Measurements from ENCODE around the gene CYP4Z1.
"Not testable (repeated sequence)": the region's sequence is repeated elsewhere in the genome, so short reads cannot be mapped to it uniquely, and the experiment has no call there.

The CYP4Z1 gene

GRCh38 chr1:47089356-47089755, 22.3 kb downstream of the CYP4Z1 start:
- H3K9me3 ChIP-seq (ENCODE audit: insufficient read depth, low read length, severe bottlenecking); H3K27ac ChIP-seq (ENCODE audit: low read length); H3K79me2 ChIP-seq (ENCODE audit: insufficient read depth, low read length); H3K4me2 ChIP-seq (ENCODE audit: insufficient read depth, low read length); ATAC-seq (ENCODE audit: insufficient read depth, low read depth); H3K27me3 ChIP-seq (ENCODE audit: insufficient read depth, low read length, poor library complexity); H3K4me1 ChIP-seq (ENCODE audit: insufficient read depth, low read length); H4K20me1 ChIP-seq (ENCODE audit: insufficient read depth, low read length); H3K9ac ChIP-seq (ENCODE audit: low read depth, low read length); H3K4me3 ChIP-seq (ENCODE audit: low read depth in 1 of 2, low read length in 2 of 2); H2AFZ ChIP-seq (ENCODE audit: low read depth, low read length); H3K36me3 ChIP-seq (ENCODE audit: insufficient read depth, low read length): not testable (repeated sequence)
- TF ChIP-seq CTCF (IDR thresholded peaks at IDR 0.05; ENCODE audit: borderline replicate concordance, extremely low read depth, low read length, poor library complexity, severe bottlenecking): peak; percentile 58
- peak; percentile 43 for DNase-seq

GRCh38 chr1:47091476-47091875, 24.4 kb downstream of the CYP4Z1 start:
- H4K20me1 ChIP-seq (ENCODE audit: insufficient read depth, low read length); H3K79me2 ChIP-seq (ENCODE audit: insufficient read depth, low read length); H3K9ac ChIP-seq (ENCODE audit: low read depth, low read length); H3K4me1 ChIP-seq (ENCODE audit: insufficient read depth, low read length); ATAC-seq (ENCODE audit: insufficient read depth, low read depth); H3K4me3 ChIP-seq (ENCODE audit: low read depth in 1 of 2, low read length in 2 of 2); DNase-seq; H3K36me3 ChIP-seq (ENCODE audit: insufficient read depth, low read length); H3K27ac ChIP-seq (ENCODE audit: low read length); H3K9me3 ChIP-seq (ENCODE audit: insufficient read depth, low read length, severe bottlenecking); H3K27me3 ChIP-seq (ENCODE audit: insufficient read depth, low read length, poor library complexity); H2AFZ ChIP-seq (ENCODE audit: low read depth, low read length); H3K4me2 ChIP-seq (ENCODE audit: insufficient read depth, low read length): not testable (repeated sequence)
- TF ChIP-seq CTCF (IDR thresholded peaks at IDR 0.05; ENCODE audit: borderline replicate concordance, extremely low read depth, low read length, poor library complexity, severe bottlenecking): peak; percentile 32

- Histone ChIP-seq H3K9me3 (ENCODE audit: insufficient read depth, low read length, severe bottlenecking) (peaks cover 10% of the 10 kb centered on the region), H3K9ac (ENCODE audit: low read depth, low read length) (no peak overlapping the region), H3K4me2 (ENCODE audit: insufficient read depth, low read length) (no peak overlapping the region), H3K4me3 (ENCODE audit: low read depth in 1 of 2, low read length in 2 of 2) (no peak overlapping the region), H3K27ac (ENCODE audit: low read length) (no peak overlapping the region), H2AFZ (ENCODE audit: low read depth, low read length) (no peak overlapping the region), H4K20me1 (ENCODE audit: insufficient read depth, low read length) (no peaks in the 10 kb centered on the region), H3K4me1 (ENCODE audit: insufficient read depth, low read length) (no peaks in the 10 kb centered on the region), H3K79me2 (ENCODE audit: insufficient read depth, low read length) (no peaks in the 10 kb centered on the region), H3K36me3 (ENCODE audit: insufficient read depth, low read length) (no peaks in the 10 kb centered on the region), H3K27me3 (ENCODE audit: insufficient read depth, low read length, poor library complexity) (no peaks in the 10 kb centered on the region)
- TF ChIP-seq EZH2 (IDR thresholded peaks at IDR 0.05; ENCODE audit: borderline replicate concordance, low read depth, low read length, severe bottlenecking) (no peak), CTCF (IDR thresholded peaks at IDR 0.05; ENCODE audit: borderline replicate concordance, extremely low read depth, low read length, poor library complexity, severe bottlenecking) (no peak)
- DNase-seq (no peak), ATAC-seq (ENCODE audit: insufficient read depth, low read depth) (no peak)
Observed at GRCh38 chr1:47104816-47105215, 37.8 kb downstream of the CYP4Z1 start.

- H3K4me2 ChIP-seq (ENCODE audit: insufficient read depth, low read length): no peak overlapping the region
Observed at GRCh38 chr1:47106792-47107191, 39.8 kb downstream of the CYP4Z1 start.

More at GRCh38 chr1:47106792-47107191, 39.8 kb downstream of the CYP4Z1 start:
- no peaks in the 10 kb centered on the region for H4K20me1 ChIP-seq (ENCODE audit: insufficient read depth, low read length)
- H3K79me2 ChIP-seq (ENCODE audit: insufficient read depth, low read length): no peaks in the 10 kb centered on the region
- TF ChIP-seq EZH2 (IDR thresholded peaks at IDR 0.05; ENCODE audit: borderline replicate concordance, low read depth, low read length, severe bottlenecking): no peak
- no peak for TF ChIP-seq CTCF (IDR thresholded peaks at IDR 0.05; ENCODE audit: borderline replicate concordance, extremely low read depth, low read length, poor library complexity, severe bottlenecking)
- no peaks in the 10 kb centered on the region for H3K4me1 ChIP-seq (ENCODE audit: insufficient read depth, low read length)
- no peaks in the 10 kb centered on the region for H3K27me3 ChIP-seq (ENCODE audit: insufficient read depth, low read length, poor library complexity)
- no peak overlapping the region for H3K9ac ChIP-seq (ENCODE audit: low read depth, low read length)
- H2AFZ ChIP-seq (ENCODE audit: low read depth, low read length): no peak overlapping the region
- DNase-seq (no peak), ATAC-seq (ENCODE audit: insufficient read depth, low read depth) (no peak)
- no peaks in the 10 kb centered on the region for H3K36me3 ChIP-seq (ENCODE audit: insufficient read depth, low read length)
- peaks cover 10% of the 10 kb centered on the region for H3K9me3 ChIP-seq (ENCODE audit: insufficient read depth, low read length, severe bottlenecking)
- no peak overlapping the region for H3K4me3 ChIP-seq (ENCODE audit: low read depth in 1 of 2, low read length in 2 of 2)
- H3K27ac ChIP-seq (ENCODE audit: low read length): no peak overlapping the region

Data from DND-41 (cell line).